Spleen (tissue), 3 donors: Measurements from ENCODE around the gene HECW1.

ENCODE experiments used
- POLR2A ChIP-seq, 3 donors: fragments of 450-650 bp; IDR thresholded peaks; one replicate each; pipeline ENCODE4 v1.5.1; 2017; ENCODE audit warnings: antibody characterized with exemption in 3 of 3, mild to moderate bottlenecking in 1 of 3
- POLR2AphosphoS5 ChIP-seq, 3 donors: sonication (generic); formaldehyde crosslinking; IDR thresholded peaks; one replicate each; pipeline ENCODE4 v1.5.1; 2017; ENCODE audit warnings: antibody characterized with exemption in 3 of 3

GRCh38 chr7:43234073-43234472 is 121.6 kb downstream of the HECW1 start:
- TF ChIP-seq POLR2A (IDR thresholded peaks at IDR 0.05) (no peak), POLR2AphosphoS5 (IDR thresholded peaks at IDR 0.05) (no peak)
